GM18507 (cell line): ENCODE measurements around the gene TSPO.
"Not testable (repeated sequence)": the region's sequence is repeated elsewhere in the genome, so short reads cannot be mapped to it uniquely, and the experiment has no call there.

ENCODE experiments used
- DNase-seq: peaks from one replicate; pipeline ENCODE4 v3.0.0; 2011; ENCODE audit warnings: low read depth; ENCODE audit not compliant: insufficient read length; ENCODE audit errors: extremely low spot score
- FAIRE-seq: peaks from 2 replicates; lab custom pipeline; 2011; peaks lifted over from hg19 to GRCh38; lab: Jason Lieb, UNC

Gene TSPO

DNA sequence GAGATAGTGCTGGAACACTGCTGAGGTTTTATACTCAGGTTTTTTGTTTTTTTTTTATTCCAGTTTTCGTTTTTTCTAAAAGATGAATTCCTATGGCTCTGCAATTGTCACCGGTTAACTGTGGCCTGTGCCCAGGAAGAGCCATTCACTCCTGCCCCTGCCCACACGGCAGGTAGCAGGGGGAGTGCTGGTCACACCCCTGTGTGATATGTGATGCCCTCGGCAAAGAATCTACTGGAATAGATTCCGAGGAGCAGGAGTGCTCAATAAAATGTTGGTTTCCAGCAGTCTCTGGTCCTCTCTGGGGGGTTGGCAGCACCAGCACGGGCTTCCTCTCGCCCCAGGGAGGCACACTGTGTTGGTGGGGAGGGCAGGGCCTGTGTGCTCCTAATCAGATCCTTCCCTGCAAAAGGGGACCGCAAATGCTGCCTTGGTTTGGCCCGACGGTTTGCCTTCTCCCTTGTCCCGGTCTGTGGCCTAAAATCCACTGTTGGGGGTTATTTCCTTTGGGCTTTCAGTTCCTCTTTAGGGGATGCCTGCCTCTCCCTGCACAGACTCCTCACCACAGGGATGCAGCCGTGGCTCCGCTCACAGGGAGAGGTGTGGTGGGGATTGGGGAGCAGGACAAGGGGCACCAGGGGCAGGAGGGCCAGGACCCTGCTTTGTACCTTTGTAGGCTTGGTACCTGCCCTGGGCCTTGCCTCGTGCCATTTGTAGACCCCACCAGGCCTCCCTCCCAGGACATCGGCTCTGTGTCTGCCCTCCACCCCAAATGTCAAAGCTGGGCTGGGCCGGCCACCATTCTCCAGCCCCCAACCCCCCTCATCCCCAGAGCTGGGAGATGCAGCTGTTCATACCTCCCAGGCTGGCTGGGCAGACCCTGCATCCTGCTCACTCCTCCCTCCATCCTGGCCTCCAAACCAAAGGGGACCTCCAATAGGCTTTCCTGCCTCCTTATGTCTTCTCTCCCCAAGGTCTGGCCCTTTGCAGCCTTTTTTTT is 21.6 kb upstream of the TSPO start:
- no peak for DNase-seq
- no peak for FAIRE-seq

DNA sequence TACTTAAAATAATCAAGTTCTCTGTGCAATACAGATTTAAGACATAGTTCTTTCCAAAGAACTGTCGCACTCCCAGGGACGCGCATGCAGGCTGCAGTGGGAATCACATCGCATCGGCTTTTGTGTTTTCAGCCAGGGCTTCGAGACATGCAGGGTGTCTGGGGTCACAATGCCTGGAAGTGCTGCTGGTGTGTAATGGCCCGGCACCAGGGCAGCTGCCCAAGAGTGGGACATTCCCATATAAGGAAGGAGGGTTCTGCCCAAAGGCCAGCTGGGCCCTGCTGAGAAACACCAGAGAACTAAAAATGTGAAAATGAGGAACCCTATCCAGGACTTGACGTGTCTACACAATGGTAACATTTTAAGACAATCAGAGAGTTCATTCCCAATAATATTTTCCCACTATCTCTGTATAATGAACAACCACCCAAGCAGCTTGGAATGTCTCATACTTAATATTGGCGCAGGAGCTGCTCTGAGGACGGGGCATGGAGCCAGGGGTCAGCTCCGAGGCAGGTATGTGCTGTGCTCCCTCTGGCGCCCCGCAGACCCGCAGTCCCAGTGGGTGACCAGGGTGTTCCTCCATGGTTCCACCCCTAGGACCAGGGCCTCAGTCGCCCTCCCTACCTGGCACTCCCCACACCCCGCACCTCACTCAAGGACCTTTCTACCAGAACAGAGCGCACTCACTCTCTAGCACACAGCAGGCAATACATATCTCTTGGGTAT is 19.4 kb upstream of the TSPO start:
- DNase-seq (no peak), FAIRE-seq (no peak)

DNA sequence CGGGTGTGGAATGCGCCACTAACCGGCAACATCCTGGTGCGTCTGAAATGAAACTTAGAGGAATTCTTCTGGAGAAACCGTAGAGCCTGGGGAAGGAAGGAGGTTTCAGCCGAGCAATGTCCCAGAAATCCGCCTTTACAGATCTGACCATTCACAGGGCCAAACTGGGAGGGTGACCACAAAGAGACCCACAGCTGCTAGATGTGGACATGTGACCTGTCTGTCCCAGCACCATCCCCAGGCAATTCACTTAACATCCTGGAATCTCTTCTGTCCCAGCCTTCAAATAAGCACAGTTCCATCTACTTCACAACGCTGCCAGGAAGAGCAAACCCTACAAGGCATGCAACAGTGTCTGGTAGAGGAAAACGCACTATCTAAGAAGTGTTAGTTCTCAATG is 18.0 kb upstream of the TSPO start:
- DNase-seq: no peak
- no peak for FAIRE-seq

DNA sequence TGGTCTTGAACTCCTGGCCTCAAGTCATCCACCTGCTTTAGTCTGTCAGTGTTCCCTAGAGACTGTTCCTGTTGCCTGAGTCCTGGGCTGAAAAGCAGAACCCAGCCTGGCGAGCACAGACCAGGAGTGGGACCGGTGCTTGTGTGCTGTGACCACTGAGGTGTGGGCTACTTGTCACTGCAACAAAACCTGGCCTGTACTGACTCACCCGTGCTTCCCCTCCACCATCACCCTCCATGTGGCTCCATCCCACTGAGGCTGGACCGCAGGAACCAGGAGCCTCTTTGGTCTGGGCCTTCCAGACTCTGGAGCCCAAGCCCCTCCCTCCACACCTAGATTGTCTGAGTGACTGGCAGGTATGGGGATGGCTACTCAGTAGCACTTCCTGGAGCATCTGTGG is 16.8 kb upstream of the TSPO start:
- FAIRE-seq (no peak), DNase-seq (no peak)

DNA sequence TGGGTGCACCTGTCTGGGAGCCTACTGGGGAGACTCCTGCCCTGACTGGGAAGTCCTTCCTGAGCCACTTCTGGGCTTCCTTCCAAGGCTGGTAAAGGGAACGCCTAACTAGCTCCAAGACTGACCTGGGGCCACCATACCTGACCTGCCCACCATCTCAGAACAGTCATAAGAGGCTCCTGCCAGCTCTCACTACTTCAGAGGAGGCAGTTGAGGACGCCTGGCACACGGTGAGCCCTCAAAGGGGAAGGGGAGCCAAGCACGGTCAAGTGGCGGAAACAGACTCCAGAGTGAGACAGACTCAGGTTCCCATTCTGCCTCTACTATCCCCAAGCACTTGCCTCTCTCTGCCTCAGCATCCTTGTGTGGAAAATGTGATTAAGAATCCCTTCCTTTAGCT is 15.8 kb upstream of the TSPO start:
- DNase-seq: no peak
- FAIRE-seq: no peak

DNA sequence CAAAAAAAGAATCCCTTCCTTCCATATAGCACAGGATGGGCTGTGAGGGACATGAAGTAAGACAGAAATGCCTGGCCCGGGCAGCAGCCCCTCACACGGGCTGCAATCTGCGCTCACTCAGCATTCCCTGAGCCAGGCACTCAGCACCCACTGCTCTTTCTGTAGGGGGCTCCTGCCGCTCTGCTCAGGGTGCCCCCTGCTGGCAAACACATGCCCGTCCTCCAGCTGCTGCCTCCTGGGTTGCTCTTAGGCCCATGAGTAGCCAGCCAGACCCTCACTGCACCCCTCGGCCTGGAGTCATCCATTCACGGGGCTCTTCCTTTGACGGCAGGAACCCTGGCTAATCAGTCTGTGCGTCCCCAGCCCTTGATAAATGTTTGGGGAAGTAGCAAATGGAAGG is 15.1 kb upstream of the TSPO start:
- FAIRE-seq (peak; percentile 77), DNase-seq (no peak)

DNA sequence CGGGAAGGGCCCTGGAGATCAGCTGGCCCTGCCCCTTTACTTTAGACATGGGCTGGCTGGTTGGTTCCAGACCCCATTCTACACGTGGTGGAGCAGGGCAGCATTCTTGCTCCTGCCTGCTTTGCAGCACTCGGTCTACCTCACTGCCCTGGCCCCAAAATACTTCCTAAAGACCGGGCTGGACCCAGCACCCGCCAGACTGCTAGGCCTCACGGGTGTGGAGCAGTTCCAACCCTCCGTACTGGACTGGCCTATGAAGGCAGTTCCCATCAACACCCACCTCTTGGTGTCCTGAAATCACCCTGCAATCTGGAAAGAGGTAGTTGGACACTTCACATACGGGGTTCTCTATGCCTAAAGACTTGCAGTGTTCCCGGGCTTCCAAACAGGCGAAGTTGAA is 14.6 kb upstream of the TSPO start:
- DNase-seq (no peak), FAIRE-seq (no peak)

DNA sequence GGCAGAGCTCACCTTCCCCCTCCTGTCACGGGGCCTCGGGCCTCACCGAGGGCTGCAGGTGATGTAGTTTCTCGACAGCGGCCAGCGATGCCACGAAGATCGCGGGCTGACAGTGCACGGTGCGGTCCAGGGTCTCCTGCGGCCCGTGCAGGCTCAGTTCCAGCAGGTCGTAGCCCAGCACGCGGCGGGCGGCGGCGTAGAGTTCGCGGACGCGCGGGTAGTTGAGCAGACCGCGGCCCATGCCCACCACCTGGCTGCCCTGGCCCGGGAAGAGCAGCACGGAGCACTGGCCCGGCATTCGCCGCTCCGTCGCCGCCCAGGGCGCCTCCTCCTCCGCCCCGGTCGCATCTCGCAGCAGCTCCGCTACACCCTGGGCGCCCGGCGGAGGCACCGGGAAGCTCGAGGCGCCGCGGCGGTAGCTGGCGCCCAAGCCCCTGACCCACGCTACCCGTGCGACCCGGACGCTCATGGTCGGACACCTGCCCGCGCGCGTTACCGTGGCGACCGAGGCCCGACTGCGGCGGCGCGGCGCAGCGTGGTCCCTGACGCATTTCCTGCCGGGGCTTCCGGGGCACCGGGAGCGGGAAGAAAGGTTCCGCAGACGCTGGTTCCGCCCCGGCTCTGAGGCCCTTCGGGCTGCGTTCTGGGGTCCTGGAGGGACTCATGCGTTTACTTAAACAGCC is 8.3 kb upstream of the TSPO start, which contains the start of gene MCAT:
TSS of gene MCAT (minus strand) at position 519 of the 683 bp plus-strand sequence. CDS start at position 469, 50 bp downstream.
- DNase-seq (peak; percentile 86), FAIRE-seq (peak; percentile 95)

DNA sequence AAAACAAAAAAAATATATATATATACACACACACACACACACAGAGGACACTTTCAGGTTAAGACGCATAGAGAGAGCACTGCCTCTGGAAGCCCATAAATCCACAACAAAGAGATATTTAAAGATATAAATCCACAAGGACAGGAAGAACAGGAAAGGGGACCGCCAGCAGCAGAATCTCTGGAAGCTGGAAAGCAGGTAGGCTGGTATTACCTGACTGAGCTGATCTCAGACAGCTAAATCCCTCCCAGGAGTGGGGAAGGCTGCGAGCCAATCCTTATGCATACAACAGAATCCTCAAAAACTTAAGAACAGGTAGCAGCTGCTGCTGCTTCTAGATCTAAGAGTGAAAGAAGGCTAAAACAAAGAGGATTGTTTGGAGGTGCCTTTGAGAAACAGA is 6.4 kb upstream of the TSPO start:
- DNase-seq: no peak
- no peak for FAIRE-seq

DNA sequence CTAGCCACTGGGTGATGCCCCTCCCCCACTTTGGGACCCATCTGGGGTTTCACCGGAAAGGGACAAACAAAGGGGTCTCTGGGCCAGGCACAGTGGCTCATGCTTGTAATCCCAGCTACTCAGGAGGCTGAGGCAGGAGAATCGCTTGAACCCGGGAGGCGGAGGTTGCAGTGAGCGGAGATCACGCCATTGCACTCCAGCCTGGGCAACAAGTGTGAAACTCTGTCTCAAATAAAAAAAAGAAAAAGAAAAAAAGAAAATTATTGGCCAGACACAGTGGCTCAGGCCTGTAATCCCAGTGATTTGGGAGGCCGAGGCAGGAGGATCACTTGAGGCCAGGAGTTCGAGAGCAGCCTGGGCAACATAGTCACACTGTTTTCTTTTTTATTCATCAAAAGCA is 6.0 kb upstream of the TSPO start:
- not testable (repeated sequence) for FAIRE-seq, DNase-seq

DNA sequence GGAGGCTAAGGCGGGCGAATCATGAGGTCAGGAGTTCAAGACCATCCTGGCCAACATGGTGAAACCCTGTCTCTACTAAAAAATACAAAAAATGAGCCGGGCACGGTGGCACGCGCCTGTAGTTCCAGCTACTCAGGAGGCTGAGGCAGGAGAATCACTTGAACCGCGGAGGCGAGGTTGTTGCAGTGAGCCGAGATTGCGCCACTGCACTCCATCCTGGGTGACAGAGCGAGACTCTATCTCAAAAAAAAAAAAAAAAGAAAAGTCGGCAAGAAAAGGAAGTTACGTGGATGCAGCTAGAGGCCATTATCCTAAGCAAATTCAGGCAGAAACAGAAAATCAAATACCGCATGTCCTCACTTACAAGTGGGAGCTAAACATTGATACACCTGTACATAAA is 5.0 kb upstream of the TSPO start:
- not testable (repeated sequence) for FAIRE-seq, DNase-seq

DNA sequence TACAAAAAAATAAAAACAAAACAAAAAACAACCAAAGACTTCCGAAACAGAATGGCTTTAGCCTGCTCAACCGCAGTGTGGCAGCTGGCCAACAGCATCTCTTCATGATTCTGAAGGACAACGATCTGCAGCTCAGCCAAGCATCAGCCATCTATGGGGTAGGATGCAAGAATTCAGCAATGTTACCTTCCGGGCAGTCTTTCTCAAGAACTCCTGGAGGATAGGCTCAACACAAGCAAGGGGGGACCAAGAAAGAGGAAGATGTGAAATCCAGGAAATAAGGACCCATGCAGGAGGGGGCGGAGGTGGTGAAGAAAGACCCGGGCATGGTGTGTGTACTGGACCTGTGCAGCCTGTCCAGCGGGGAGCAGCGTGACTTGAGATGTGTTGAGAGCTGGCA is 3.5 kb upstream of the TSPO start:
- FAIRE-seq (peak; percentile 84), DNase-seq (no peak)

DNA sequence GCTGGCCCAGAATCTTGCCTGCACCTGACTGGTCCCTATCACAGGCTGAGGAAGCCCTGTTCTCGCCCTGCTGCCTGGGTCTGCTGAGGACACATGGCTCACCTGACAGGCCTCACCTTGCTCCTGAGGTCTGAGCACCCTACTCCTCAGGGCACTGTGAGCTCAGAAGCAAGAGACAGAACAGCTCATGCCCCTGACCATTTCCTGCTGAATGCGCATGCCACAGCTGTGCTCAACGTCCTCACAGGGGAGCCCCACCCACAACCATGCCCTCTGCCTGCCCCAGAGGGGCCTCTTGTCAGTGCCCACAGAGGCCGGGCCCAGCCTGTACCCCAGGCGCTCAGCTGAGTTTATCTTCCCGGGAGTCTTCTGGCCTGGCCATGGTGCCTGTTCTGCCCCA is 2.8 kb upstream of the TSPO start:
- DNase-seq (no peak), FAIRE-seq (peak; percentile 21)

DNA sequence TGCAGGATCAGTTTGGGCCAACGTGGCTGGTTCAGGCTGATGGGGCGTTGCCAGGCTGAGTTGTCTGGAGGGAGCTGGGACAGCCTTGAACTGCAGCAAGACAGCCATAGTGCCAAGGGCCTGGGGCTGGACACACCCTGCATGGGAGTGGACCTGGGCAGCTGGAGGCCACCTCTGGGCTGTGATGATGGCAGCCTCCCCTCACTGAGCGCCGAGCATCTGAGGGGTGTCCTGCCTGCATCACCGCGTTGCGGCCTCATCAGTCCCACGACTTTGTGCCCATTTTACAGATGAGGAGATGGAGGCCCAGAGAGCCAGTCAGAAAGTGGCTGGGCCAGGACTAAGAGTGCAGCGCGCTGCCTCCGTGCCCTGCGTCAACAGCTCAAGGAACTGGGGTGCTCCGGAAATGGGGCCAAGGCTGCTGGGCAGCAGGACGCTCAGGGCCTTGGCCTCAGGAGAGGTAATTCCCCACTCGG is 590 bp upstream of the TSPO start:
- DNase-seq (no peak), FAIRE-seq (no peak)

DNA sequence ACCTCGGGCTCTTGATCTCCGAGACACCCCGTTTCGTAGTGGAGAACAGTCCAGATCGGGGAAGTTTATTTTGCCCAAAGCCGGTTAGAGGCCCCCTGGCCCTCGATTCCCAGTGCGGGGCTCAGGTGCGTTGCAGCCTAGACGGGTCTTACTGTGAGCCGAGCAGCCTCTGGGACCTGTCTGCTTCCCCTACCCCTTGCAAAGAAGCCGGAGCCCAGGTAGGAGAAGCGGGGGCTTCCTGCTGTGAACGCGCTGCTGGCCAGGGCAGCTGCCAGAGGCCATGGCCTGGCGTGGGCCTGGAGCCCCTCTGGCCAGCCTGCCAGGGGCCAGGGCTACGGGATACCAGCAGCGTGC is 621 bp downstream of the TSPO start:
- FAIRE-seq (no peak), DNase-seq (no peak)

DNA sequence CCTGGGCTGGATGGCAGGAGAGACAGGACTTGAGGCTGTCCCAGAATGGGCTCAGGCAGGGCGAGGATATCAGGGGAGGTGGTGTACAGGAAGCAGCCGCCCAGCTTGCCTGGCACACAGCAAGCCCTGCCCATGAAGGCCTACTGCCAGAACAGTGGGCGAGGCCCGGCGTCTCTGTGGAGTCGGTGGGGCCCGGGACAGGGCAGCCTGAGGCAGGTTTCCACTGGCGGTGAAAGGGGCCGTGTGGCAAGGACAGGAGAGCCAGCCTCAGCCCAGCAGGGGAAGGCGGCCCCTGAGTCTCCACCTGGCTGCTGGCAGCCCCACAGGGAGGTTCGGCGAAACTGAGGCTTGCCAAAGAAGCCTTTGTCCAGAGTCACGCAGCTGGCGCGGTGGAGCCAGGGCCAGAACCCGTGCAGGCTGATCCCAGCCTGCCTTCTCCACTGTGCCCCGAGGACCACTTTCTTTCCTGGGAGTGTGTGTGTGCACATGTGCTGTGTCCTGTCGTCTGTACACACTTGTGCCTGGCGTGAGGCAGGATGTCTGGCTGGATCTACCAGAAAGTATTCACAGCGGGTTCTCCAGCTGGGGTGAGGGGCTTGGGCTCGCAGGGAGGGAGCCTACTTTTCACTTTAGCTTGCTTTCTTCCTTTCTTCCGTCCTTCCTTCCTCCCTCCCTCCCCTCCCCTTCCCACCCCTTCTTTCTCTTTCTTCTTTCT is 1.2 kb downstream of the TSPO start:
- FAIRE-seq: peak; percentile 33
- no peak for DNase-seq

DNA sequence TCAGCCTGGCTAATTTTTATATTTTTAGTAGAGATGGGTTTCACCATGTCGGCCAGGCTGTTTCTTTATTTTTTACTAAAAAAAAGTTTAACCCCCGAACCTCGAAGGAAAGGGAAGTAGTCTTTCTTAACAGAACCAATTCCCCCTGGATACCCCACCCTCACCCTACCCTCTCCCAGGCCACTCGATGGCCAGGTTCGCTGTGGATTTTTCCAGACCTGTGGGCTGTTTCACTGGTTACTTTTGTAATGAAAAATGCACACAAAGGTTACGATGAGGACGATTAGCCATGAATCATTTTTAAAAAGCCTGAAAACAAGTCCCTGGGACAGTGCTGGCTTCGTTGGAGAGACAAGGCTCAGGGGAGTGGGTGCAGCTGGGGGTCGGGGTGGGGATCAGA is 2.5 kb downstream of the TSPO start:
- FAIRE-seq: no peak
- no peak for DNase-seq

DNA sequence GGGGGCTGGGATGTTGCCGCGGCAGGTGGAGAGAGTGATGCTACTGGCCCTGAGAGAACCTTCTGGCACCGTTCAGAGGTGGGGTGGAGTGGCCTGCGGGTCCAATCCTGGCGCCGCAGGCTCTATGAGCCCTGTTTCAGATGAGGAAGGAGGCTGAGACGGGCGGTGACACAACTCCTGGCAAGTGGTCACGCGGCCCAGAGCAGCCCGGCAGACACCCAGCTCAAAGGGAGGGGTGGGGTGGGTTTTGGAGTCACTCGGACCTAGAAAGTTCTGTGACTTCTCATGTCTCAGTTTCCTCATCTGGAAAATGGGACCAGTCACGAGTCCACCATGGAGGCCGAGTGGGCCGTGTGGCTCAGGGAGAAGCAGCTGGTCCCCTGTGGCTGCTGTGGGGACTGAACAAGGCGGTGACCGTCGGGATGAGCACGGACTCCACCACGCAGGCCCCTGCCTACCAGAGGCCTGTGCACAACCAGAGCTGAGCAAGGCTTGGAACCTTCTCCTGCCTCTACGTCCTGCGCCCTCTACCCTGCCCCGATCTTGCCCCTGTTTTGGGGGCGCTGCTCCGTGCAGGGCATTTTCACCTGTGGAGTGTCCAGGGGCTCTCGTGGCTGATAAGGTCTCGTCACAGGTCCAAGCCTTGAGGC is 3.7 kb downstream of the TSPO start:
- FAIRE-seq (no peak), DNase-seq (no peak)

DNA sequence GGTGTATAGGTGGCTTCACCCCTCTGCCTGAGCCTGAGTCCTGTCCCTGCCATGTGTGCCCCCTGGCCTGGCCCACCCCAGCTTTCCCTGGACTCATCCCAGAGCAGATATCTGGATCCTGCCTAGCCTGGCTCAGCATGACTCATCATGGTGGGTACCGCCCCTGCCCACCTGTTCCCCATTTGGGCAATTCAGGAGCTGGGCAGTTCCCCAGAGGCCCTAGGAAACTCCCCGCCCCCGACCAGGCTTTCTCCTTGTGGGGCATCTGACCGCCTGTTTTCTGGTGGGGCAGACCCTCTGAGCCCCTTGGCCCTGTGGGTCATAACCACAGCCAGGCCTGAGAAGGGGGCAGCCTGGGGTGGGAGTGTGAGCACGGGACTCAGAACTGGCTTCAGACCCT is 4.4 kb downstream of the TSPO start:
- no peak for FAIRE-seq
- DNase-seq: no peak
